ENCODE results near the gene THSD7A.

The THSD7A gene

GRCh38 chr7:11478426-11478825, 353.6 kb downstream of the THSD7A start:
- TF ChIP-seq PAX5 (IDR thresholded peaks at IDR 0.05; ENCODE audit: insufficient read depth, low read length, severe bottlenecking) (no peak), SPI1 (IDR thresholded peaks at IDR 0.05; ENCODE audit: low read depth, low read length) (no peak), POLR2AphosphoS5 (IDR thresholded peaks at IDR 0.05; ENCODE audit: low read depth, low read length) (no peak)
- no peak for FAIRE-seq
- no peak for DNase-seq (ENCODE audit: insufficient read length, low spot score)

GRCh38 chr7:11474902-11475585, 357.0 kb downstream of the THSD7A start:
- no peak for DNase-seq (ENCODE audit: insufficient read length, low spot score)
- TF ChIP-seq SPI1 (IDR thresholded peaks at IDR 0.05; ENCODE audit: low read depth, low read length) (no peak), POLR2A (IDR thresholded peaks at IDR 0.05; ENCODE audit: low read depth, low read length) (no peak), PAX5 (IDR thresholded peaks at IDR 0.05; ENCODE audit: insufficient read depth, low read length, severe bottlenecking) (no peak), TAF1 (IDR thresholded peaks at IDR 0.05; ENCODE audit: low read depth, low read length) (no peak)

GRCh38 chr7:11473807-11474424, 358.1 kb downstream of the THSD7A start:
- FAIRE-seq: no peak

More at GRCh38 chr7:11474902-11475585, 357.0 kb downstream of the THSD7A start:
- FAIRE-seq: no peak

GRCh38 chr7:11473220-11473619, 358.8 kb downstream of the THSD7A start:
- DNase-seq (ENCODE audit: insufficient read length, low spot score) (no peak), FAIRE-seq (no peak)
- TF ChIP-seq TAF1 (IDR thresholded peaks at IDR 0.05; ENCODE audit: low read depth, low read length): no peak
- no peak for TF ChIP-seq POLR2A (IDR thresholded peaks at IDR 0.05; ENCODE audit: low read depth, low read length)
- TF ChIP-seq PAX5 (IDR thresholded peaks at IDR 0.05; ENCODE audit: insufficient read depth, low read length, severe bottlenecking): no peak
- TF ChIP-seq SPI1 (IDR thresholded peaks at IDR 0.05; ENCODE audit: low read depth, low read length): no peak
- no peak for TF ChIP-seq POLR2AphosphoS5 (IDR thresholded peaks at IDR 0.05; ENCODE audit: low read depth, low read length)
- no peak for TF ChIP-seq POU2F2 (IDR thresholded peaks at IDR 0.05; ENCODE audit: low read depth, low read length)

More at GRCh38 chr7:11473807-11474424, 358.1 kb downstream of the THSD7A start:
- TF ChIP-seq POLR2A (IDR thresholded peaks at IDR 0.05; ENCODE audit: low read depth, low read length): no peak
- no peak for DNase-seq (ENCODE audit: insufficient read length, low spot score)

- no peak for FAIRE-seq
- TF ChIP-seq TAF1 (IDR thresholded peaks at IDR 0.05; ENCODE audit: low read depth, low read length) (no peak), POLR2AphosphoS5 (IDR thresholded peaks at IDR 0.05; ENCODE audit: low read depth, low read length) (no peak), POU2F2 (IDR thresholded peaks at IDR 0.05; ENCODE audit: low read depth, low read length) (no peak), PAX5 (IDR thresholded peaks at IDR 0.05; ENCODE audit: insufficient read depth, low read length, severe bottlenecking) (no peak), SPI1 (IDR thresholded peaks at IDR 0.05; ENCODE audit: low read depth, low read length) (no peak), POLR2A (IDR thresholded peaks at IDR 0.05; ENCODE audit: low read depth, low read length) (no peak)
Observed at GRCh38 chr7:11472646-11473045, 359.4 kb downstream of the THSD7A start.

GRCh38 chr7:11471255-11471654, 360.7 kb downstream of the THSD7A start:
- FAIRE-seq: no peak
- no peak for DNase-seq (ENCODE audit: insufficient read length, low spot score)
- TF ChIP-seq PAX5 (IDR thresholded peaks at IDR 0.05; ENCODE audit: insufficient read depth, low read length, severe bottlenecking) (no peak), POLR2A (IDR thresholded peaks at IDR 0.05; ENCODE audit: low read depth, low read length) (no peak), TAF1 (IDR thresholded peaks at IDR 0.05; ENCODE audit: low read depth, low read length) (no peak), SPI1 (IDR thresholded peaks at IDR 0.05; ENCODE audit: low read depth, low read length) (no peak), POU2F2 (IDR thresholded peaks at IDR 0.05; ENCODE audit: low read depth, low read length) (no peak), POLR2AphosphoS5 (IDR thresholded peaks at IDR 0.05; ENCODE audit: low read depth, low read length) (no peak)

More at GRCh38 chr7:11472646-11473045, 359.4 kb downstream of the THSD7A start:
- no peak for DNase-seq (ENCODE audit: insufficient read length, low spot score)

GRCh38 chr7:11469028-11469745, 362.8 kb downstream of the THSD7A start:
- no peak for FAIRE-seq
- TF ChIP-seq TAF1 (IDR thresholded peaks at IDR 0.05; ENCODE audit: low read depth, low read length) (no peak), POLR2A (IDR thresholded peaks at IDR 0.05; ENCODE audit: low read depth, low read length) (no peak), PAX5 (IDR thresholded peaks at IDR 0.05; ENCODE audit: insufficient read depth, low read length, severe bottlenecking) (no peak), SPI1 (IDR thresholded peaks at IDR 0.05; ENCODE audit: low read depth, low read length) (no peak), POU2F2 (IDR thresholded peaks at IDR 0.05; ENCODE audit: low read depth, low read length) (no peak), POLR2AphosphoS5 (IDR thresholded peaks at IDR 0.05; ENCODE audit: low read depth, low read length) (no peak)
- DNase-seq (ENCODE audit: insufficient read length, low spot score): no peak

GRCh38 chr7:11466517-11467105, 365.4 kb downstream of the THSD7A start:
- DNase-seq (ENCODE audit: insufficient read length, low spot score) (no peak), FAIRE-seq (no peak)
- TF ChIP-seq POU2F2 (IDR thresholded peaks at IDR 0.05; ENCODE audit: low read depth, low read length) (no peak), SPI1 (IDR thresholded peaks at IDR 0.05; ENCODE audit: low read depth, low read length) (no peak), POLR2A (IDR thresholded peaks at IDR 0.05; ENCODE audit: low read depth, low read length) (no peak), TAF1 (IDR thresholded peaks at IDR 0.05; ENCODE audit: low read depth, low read length) (no peak), PAX5 (IDR thresholded peaks at IDR 0.05; ENCODE audit: insufficient read depth, low read length, severe bottlenecking) (no peak), POLR2AphosphoS5 (IDR thresholded peaks at IDR 0.05; ENCODE audit: low read depth, low read length) (no peak)

- FAIRE-seq: no peak
- no peak for TF ChIP-seq POLR2A (IDR thresholded peaks at IDR 0.05; ENCODE audit: low read depth, low read length)
- no peak for TF ChIP-seq POLR2AphosphoS5 (IDR thresholded peaks at IDR 0.05; ENCODE audit: low read depth, low read length)
- no peak for TF ChIP-seq POU2F2 (IDR thresholded peaks at IDR 0.05; ENCODE audit: low read depth, low read length)
- no peak for TF ChIP-seq TAF1 (IDR thresholded peaks at IDR 0.05; ENCODE audit: low read depth, low read length)
- no peak for DNase-seq (ENCODE audit: insufficient read length, low spot score)
Observed at GRCh38 chr7:11464624-11465023, 367.4 kb downstream of the THSD7A start.

All from GM12891 (cell line).